BE2C (cell line): Measurements from ENCODE around the gene CLPX.
A peak's percentile ranks its signal among the peaks of the same experiment; 100 is the strongest.
"Not testable (repeated sequence)": the region's sequence is repeated elsewhere in the genome, so short reads cannot be mapped to it uniquely, and the experiment has no call there.

ENCODE experiments used
- DNase-seq: peaks from one replicate; pipeline ENCODE4 v3.0.0-alpha.2; 2020
- H3K27me3 ChIP-seq: fragments of 250-450 bp; sonication (Bioruptor Pico); 2 replicates; pipeline ENCODE4 v1.5.1; 2020; ENCODE audit warnings: mild to moderate bottlenecking
- H3K36me3 ChIP-seq: fragments of 250-450 bp; sonication (Bioruptor Pico); 2 replicates; pipeline ENCODE4 v1.5.1; 2020; ENCODE audit warnings: mild to moderate bottlenecking
- H3K4me1 ChIP-seq: fragments of 250-450 bp; sonication (Bioruptor Pico); 2 replicates; pipeline ENCODE4 v1.5.1; 2020
- H3K4me3 ChIP-seq: 2 replicates; pipeline ENCODE4 v1.5.1; 2011; ENCODE audit warnings: low read depth, low read length
- H3K9me3 ChIP-seq: fragments of 250-450 bp; sonication (Bioruptor Pico); 2 replicates; pipeline ENCODE4 v1.5.1; 2020
- TF ChIP-seq, protein P1 (sequence below): IDR thresholded peaks from 2 replicates; pipeline ENCODE4 v1.5.1; 2012; ENCODE audit warnings: mild to moderate bottlenecking, low read depth, low read length

The CLPX gene

DNA sequence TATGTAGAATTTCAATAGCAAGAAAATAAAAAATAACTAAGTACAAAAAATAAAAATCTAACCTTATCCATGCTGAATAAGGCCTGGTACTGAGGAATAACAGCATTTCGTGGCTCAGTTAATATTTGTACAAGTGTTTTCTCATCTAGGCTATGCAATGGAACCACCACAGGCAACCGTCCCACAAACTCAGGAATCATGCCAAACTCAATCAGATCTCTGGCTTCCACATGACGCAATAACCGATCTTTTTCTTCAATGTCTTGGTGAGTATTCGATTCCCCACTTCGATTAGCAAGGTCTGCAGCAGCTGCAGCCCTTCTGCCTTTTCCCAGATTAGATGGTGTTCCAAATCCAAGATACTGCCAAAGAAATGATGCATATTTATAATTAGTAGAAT, 30.4 kb downstream of the CLPX start:
- Histone ChIP-seq H3K36me3 (peaks cover 78% of the 10 kb centered on the region), H3K4me1 (no peaks in the 10 kb centered on the region), H3K27me3 (no peaks in the 10 kb centered on the region), H3K9me3 (no peaks in the 10 kb centered on the region), H3K4me3 (no peak overlapping the region)
- DNase-seq, result no peak
- TF ChIP-seq, protein P1, sequence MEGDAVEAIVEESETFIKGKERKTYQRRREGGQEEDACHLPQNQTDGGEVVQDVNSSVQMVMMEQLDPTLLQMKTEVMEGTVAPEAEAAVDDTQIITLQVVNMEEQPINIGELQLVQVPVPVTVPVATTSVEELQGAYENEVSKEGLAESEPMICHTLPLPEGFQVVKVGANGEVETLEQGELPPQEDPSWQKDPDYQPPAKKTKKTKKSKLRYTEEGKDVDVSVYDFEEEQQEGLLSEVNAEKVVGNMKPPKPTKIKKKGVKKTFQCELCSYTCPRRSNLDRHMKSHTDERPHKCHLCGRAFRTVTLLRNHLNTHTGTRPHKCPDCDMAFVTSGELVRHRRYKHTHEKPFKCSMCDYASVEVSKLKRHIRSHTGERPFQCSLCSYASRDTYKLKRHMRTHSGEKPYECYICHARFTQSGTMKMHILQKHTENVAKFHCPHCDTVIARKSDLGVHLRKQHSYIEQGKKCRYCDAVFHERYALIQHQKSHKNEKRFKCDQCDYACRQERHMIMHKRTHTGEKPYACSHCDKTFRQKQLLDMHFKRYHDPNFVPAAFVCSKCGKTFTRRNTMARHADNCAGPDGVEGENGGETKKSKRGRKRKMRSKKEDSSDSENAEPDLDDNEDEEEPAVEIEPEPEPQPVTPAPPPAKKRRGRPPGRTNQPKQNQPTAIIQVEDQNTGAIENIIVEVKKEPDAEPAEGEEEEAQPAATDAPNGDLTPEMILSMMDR, result no peak

DNA sequence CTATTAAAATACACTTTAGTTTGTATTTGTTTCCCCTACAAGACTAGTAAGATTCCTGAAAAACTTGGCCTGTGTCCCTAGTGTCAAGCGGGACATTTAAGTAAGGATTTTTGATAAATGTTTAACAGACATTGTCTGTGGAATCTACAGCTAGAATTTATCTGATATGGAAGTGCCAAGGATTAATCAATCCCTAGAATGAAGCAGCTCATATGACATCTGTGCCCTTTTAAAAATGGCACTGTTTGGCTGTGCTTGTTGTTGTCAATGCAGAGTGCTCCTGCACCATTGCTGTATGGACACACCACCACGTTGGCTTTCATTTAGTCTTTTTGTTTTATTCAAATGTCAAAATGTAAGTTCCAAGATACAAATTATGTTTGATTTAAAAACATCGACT, 37.2 kb downstream of the CLPX start:
- H3K4me1 ChIP-seq, result no peaks in the 10 kb centered on the region
- H3K4me3 ChIP-seq, result no peak overlapping the region
- H3K36me3 ChIP-seq, result peaks cover 33% of the 10 kb centered on the region
- DNase-seq, result no peak
- no peaks in the 10 kb centered on the region for H3K9me3 ChIP-seq
- TF ChIP-seq, protein P1, result no peak
- H3K27me3 ChIP-seq, result no peaks in the 10 kb centered on the region

DNA sequence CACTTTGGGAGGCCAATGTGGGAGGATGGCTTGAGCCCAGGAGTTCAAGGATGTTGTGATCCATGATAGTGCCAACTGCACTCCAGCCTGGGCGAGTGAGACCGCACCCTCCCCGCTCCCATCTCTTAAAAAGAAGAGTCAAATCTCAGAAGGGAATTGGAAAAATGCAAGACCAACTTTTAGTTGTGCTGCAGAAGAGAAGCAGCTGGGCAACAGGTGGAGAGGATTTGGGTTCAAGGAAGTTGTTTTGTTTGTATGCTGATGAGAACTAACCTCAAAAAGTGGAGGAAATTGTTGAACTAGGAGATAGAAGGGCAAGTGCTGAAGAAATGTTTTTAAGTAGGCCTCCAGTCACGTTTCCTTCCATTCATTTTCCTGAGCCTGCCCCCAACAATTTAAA, 38.7 kb downstream of the CLPX start:
- no peaks in the 10 kb centered on the region for H3K4me1 ChIP-seq
- H3K27me3 ChIP-seq, result no peaks in the 10 kb centered on the region
- peaks cover 23% of the 10 kb centered on the region for H3K36me3 ChIP-seq
- TF ChIP-seq, protein P1, result no peak
- no peak overlapping the region for H3K4me3 ChIP-seq
- DNase-seq, result no peak
- H3K9me3 ChIP-seq, result no peaks in the 10 kb centered on the region

DNA sequence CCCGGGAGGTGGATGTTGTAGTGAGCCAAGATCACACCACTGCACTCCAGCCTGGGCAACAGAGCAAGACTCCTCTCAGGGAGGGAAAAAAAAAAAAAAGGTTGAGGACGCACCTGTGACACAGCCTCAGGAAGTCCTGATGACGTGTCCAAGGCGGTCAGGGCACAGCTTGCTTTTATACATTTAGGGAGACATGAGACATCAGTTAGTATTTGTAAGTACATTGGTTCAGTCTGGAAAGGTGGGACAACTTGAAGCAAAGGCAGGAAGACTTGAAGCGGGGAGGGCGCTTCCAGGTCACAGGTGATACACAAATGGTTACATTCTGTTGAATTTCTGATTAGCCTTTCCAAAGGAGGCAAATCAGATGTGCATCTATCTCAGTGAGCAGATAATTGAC, 46.5 kb downstream of the CLPX start:
- H3K36me3 ChIP-seq, H3K27me3 ChIP-seq, H3K4me1 ChIP-seq, H3K4me3 ChIP-seq, DNase-seq, H3K9me3 ChIP-seq: not testable (repeated sequence)

DNA sequence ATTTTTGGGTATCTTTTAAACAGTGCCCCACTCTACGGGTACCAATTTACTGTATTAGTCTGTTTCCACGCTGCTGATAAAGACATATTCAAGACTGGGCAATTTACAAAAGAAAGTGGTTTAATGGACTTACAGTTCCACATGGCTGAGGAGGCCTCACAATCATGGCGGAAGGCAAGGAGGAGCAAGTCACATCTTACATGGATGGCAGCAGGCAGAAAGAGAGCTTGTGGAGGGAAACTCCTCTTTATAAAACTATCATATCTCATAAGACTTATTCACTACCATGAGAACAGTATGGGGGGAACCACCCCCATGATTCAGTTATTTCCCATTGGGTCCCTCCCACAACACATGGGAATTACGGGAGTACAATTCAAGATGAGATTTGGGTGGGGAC, 47.2 kb downstream of the CLPX start:
- not testable (repeated sequence) for H3K9me3 ChIP-seq

DNA sequence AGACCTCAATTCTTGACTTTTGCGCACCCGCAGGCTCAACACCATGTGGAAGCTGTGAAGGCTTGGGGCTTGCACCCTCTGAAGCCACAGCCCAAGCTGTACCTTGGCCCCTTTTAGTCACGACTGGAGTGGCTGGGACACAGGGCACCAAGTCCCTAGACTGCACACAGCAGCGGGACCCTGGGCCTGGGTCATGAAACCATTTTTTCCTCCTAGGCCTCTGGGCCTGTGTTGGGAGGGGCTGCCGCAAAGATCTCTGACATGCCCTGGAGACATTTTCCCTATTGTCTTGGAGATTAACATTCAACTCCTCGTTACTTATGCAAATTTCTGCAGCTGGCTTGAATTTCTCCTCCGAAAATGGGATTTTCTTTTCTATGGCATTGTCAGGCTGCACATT, 48.1 kb downstream of the CLPX start:
- H3K36me3 ChIP-seq, H3K27me3 ChIP-seq: not testable (repeated sequence)

More for the DNA sequence above, 47.2 kb downstream of the CLPX start:
- H3K4me1 ChIP-seq, DNase-seq, H3K36me3 ChIP-seq, H3K27me3 ChIP-seq, H3K4me3 ChIP-seq: not testable (repeated sequence)

DNA sequence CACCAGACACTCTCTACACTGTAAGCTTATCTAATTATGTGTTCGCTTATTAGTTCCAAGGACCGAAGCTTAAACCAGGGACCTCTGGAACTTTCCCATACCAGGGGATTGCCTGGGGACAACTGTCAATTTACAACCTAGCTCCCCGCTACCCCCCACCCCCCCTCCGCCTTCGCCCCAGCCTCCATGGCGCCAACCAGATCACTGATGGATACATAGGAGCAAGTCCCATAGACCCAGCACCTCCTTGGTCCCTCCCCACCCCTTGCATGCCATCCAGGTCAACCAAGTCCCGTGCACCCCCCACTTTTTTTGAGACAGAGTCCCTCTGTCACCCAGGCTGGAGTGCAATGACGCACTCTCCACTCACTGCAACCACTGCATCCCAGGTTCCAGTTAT, 50.6 kb downstream of the CLPX start:
- H3K36me3 ChIP-seq, result peaks cover 7% of the 10 kb centered on the region
- H3K27me3 ChIP-seq, result no peaks in the 10 kb centered on the region
- peak overlapping the region; percentile 90 for H3K4me3 ChIP-seq
- peaks cover 3% of the 10 kb centered on the region; the same call in 1 of the 2 replicates for H3K4me1 ChIP-seq
- TF ChIP-seq, protein P1, result no peak
- DNase-seq, result no peak
- no peaks in the 10 kb centered on the region for H3K9me3 ChIP-seq

More for the DNA sequence above, 48.1 kb downstream of the CLPX start:
- DNase-seq, H3K4me1 ChIP-seq, H3K4me3 ChIP-seq, H3K9me3 ChIP-seq: not testable (repeated sequence)

DNA sequence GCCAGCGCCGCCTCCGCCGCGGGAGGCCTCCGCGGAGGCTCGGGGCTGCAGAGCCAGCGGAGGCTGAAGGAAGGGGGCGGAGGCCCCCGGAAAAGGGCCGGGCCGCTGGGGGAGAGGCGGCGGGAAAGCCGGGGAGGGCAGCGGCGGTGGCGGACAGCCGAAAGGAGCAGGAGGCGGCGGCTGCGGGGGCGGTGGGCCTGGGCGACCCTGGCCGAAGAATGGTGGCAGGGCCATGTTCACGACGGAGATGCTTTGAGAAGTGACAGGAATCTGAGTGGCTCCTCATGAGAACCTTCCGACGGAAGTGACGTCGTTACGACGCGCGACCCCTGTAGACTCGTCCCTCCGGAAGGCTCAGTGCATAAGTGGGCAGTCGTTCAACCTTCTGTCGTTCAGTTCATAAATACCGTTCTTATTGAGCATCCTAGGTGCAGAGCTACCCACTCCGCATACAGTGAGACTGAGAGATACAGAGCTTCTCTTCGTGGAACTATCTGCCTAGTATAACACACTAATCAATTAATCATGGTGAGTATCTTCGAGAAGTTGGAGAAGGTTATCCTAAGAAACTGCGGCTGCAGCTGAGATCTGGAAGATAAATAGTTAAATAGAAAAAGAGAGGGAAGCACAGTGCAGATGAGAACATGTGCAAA, 51.5 kb downstream of the CLPX start, which contains the start of gene PDCD7:
Gene PDCD7, minus strand, starts transcription at position 261 of the 653 bp plus-strand sequence. Its CDS starts 27 bp downstream, at position 234.
- no peaks in the 10 kb centered on the region for H3K9me3 ChIP-seq
- TF ChIP-seq, protein P1, result no peak
- peak; percentile 89 for DNase-seq

More for the DNA sequence above, 51.5 kb downstream of the CLPX start, which contains the start of gene PDCD7:
- peak within 1 kb of the TSS; percentile 90 for H3K4me3 ChIP-seq
- H3K4me1 ChIP-seq, result no peaks in the 10 kb centered on the region; the same call in 1 of the 2 replicates
- peaks cover 16% of the 10 kb centered on the region for H3K36me3 ChIP-seq
- H3K27me3 ChIP-seq, result no peaks in the 10 kb centered on the region
